ENCODE data around the gene PFN1. TPM values are rescaled to one million over a fixed set of nuclear protein-coding genes. Genes with fewer than 3 reads are reported as not detected.

Gene PFN1
- total and polyA plus RNA-seq, 9 of the 15 experiments (the other 6 are each of a cell fraction or from before 2014, with no cell fraction given) = 60.5 to 1,479 (median 456) TPM

- TF ChIP-seq ZNF586 (CRISPR knock-in tag; conservative IDR thresholded peaks at IDR 0.05) (no peak), SNRNP70 (optimal IDR thresholded peaks at IDR 0.05; ENCODE audit: low read depth, low read length) (no peak), TAF1 (IDR thresholded peaks at IDR 0.05; ENCODE audit: control insufficient read depth, extremely low read depth, insufficient read depth, low read length, severe bottlenecking) (peak; percentile 5), TFAM (CRISPR knock-in tag; conservative IDR thresholded peaks at IDR 0.05) (no peak), YY1 (IDR thresholded peaks at IDR 0.05; ENCODE audit: borderline replicate concordance in 1 of 3, control insufficient read depth in 1 of 3, extremely low read depth in 1 of 3, insufficient read depth in 3 of 3, insufficient read length in 1 of 3, insufficient replicate concordance in 2 of 3, low read depth in 1 of 3, low read length in 2 of 3) (peak in 1 of 3 experiments; percentile 2), ZBTB9 (CRISPR knock-in tag; IDR thresholded peaks at IDR 0.05) (no peak), PRPF4 (IDR thresholded peaks at IDR 0.05; ENCODE audit: insufficient read depth, low read depth, low read length, poor library complexity, severe bottlenecking) (no peak), RFX7 (CRISPR knock-in tag; IDR thresholded peaks at IDR 0.05) (no peak), GATAD2B (IDR thresholded peaks at IDR 0.05; ENCODE audit: borderline replicate concordance) (peak; percentile 39; the same call in 1 of the 2 replicates), ELF1 (tag; IDR thresholded peaks at IDR 0.05) (no peak), ZNF197 (CRISPR knock-in tag; IDR thresholded peaks at IDR 0.05; ENCODE audit: low read depth) (no peak), CREM (IDR thresholded peaks at IDR 0.05; ENCODE audit: low read depth) (no peak), RAD51 (IDR thresholded peaks at IDR 0.05; ENCODE audit: borderline replicate concordance, low read depth) (no peak), E2F6 (IDR thresholded peaks at IDR 0.05; ENCODE audit: borderline replicate concordance in 1 of 2, extremely low read depth in 1 of 2, insufficient read depth in 1 of 2, insufficient read length in 1 of 2, low read depth in 1 of 2, low read length in 1 of 2, poor library complexity in 1 of 2, severe bottlenecking in 1 of 2) (peak; percentile 25 to 41), ZNF780A (CRISPR knock-in tag; IDR thresholded peaks at IDR 0.05) (no peak), CHD1 (IDR thresholded peaks at IDR 0.05; ENCODE audit: low read length) (peak; percentile 43)
- TF ChIP-seq, protein P1, sequence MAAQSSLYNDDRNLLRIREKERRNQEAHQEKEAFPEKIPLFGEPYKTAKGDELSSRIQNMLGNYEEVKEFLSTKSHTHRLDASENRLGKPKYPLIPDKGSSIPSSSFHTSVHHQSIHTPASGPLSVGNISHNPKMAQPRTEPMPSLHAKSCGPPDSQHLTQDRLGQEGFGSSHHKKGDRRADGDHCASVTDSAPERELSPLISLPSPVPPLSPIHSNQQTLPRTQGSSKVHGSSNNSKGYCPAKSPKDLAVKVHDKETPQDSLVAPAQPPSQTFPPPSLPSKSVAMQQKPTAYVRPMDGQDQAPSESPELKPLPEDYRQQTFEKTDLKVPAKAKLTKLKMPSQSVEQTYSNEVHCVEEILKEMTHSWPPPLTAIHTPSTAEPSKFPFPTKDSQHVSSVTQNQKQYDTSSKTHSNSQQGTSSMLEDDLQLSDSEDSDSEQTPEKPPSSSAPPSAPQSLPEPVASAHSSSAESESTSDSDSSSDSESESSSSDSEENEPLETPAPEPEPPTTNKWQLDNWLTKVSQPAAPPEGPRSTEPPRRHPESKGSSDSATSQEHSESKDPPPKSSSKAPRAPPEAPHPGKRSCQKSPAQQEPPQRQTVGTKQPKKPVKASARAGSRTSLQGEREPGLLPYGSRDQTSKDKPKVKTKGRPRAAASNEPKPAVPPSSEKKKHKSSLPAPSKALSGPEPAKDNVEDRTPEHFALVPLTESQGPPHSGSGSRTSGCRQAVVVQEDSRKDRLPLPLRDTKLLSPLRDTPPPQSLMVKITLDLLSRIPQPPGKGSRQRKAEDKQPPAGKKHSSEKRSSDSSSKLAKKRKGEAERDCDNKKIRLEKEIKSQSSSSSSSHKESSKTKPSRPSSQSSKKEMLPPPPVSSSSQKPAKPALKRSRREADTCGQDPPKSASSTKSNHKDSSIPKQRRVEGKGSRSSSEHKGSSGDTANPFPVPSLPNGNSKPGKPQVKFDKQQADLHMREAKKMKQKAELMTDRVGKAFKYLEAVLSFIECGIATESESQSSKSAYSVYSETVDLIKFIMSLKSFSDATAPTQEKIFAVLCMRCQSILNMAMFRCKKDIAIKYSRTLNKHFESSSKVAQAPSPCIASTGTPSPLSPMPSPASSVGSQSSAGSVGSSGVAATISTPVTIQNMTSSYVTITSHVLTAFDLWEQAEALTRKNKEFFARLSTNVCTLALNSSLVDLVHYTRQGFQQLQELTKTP (IDR thresholded peaks at IDR 0.05; ENCODE audit: low read depth in 1 of 2, partially characterized antibody in 2 of 2) = no peak
- TF ChIP-seq, protein P2, sequence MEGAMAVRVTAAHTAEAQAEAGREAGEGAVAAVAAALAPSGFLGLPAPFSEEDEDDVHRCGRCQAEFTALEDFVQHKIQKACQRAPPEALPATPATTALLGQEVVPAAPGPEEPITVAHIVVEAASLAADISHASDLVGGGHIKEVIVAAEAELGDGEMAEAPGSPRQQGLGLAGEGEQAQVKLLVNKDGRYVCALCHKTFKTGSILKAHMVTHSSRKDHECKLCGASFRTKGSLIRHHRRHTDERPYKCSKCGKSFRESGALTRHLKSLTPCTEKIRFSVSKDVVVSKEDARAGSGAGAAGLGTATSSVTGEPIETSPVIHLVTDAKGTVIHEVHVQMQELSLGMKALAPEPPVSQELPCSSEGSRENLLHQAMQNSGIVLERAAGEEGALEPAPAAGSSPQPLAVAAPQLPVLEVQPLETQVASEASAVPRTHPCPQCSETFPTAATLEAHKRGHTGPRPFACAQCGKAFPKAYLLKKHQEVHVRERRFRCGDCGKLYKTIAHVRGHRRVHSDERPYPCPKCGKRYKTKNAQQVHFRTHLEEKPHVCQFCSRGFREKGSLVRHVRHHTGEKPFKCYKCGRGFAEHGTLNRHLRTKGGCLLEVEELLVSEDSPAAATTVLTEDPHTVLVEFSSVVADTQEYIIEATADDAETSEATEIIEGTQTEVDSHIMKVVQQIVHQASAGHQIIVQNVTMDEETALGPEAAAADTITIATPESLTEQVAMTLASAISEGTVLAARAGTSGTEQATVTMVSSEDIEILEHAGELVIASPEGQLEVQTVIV (CRISPR knock-in tag; IDR thresholded peaks at IDR 0.05; ENCODE audit: borderline replicate concordance) = no peak
Observed at GRCh38 chr17:4948931-4949320, 596 bp upstream of the PFN1 start (continued).
